Measurements from ENCODE around the gene COL5A1.

Gene COL5A1

DNA sequence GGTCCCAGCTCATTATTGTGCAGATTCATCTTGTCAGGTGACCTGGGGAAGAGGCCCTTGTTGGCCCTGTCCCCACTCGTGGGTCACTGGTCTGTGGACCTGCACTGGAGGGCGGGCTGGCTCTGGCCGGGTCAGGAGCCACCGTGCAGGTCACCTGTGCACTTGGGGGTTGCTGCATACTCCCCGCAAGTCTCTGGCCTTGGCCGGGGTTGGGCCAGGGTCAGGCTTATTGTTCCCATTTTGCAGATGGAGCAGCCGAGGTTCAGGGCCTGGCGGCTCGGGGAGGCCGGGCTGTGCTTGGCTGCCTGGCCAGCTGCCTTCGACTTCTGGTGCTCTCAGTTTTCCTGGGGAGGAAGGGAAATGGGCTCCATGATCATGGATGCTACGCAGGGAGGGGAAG lies 130.7 kb downstream of the COL5A1 start:
- H3K27ac ChIP-seq (replicated peaks) = no peak overlapping the region
- TF ChIP-seq, protein P1, sequence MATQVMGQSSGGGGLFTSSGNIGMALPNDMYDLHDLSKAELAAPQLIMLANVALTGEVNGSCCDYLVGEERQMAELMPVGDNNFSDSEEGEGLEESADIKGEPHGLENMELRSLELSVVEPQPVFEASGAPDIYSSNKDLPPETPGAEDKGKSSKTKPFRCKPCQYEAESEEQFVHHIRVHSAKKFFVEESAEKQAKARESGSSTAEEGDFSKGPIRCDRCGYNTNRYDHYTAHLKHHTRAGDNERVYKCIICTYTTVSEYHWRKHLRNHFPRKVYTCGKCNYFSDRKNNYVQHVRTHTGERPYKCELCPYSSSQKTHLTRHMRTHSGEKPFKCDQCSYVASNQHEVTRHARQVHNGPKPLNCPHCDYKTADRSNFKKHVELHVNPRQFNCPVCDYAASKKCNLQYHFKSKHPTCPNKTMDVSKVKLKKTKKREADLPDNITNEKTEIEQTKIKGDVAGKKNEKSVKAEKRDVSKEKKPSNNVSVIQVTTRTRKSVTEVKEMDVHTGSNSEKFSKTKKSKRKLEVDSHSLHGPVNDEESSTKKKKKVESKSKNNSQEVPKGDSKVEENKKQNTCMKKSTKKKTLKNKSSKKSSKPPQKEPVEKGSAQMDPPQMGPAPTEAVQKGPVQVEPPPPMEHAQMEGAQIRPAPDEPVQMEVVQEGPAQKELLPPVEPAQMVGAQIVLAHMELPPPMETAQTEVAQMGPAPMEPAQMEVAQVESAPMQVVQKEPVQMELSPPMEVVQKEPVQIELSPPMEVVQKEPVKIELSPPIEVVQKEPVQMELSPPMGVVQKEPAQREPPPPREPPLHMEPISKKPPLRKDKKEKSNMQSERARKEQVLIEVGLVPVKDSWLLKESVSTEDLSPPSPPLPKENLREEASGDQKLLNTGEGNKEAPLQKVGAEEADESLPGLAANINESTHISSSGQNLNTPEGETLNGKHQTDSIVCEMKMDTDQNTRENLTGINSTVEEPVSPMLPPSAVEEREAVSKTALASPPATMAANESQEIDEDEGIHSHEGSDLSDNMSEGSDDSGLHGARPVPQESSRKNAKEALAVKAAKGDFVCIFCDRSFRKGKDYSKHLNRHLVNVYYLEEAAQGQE (IDR thresholded peaks at IDR 0.05; ENCODE audit: insufficient replicate concordance, low read depth) = no peak
- no peak for TF ChIP-seq POLR2AphosphoS5 (IDR thresholded peaks at IDR 0.05; ENCODE audit: low read depth)
- no peak for TF ChIP-seq SPI1 (IDR thresholded peaks at IDR 0.05; ENCODE audit: borderline replicate concordance, low read depth)
- no peak for TF ChIP-seq GABPA (IDR thresholded peaks at IDR 0.05; ENCODE audit: low read depth)
- TF ChIP-seq, protein P2, sequence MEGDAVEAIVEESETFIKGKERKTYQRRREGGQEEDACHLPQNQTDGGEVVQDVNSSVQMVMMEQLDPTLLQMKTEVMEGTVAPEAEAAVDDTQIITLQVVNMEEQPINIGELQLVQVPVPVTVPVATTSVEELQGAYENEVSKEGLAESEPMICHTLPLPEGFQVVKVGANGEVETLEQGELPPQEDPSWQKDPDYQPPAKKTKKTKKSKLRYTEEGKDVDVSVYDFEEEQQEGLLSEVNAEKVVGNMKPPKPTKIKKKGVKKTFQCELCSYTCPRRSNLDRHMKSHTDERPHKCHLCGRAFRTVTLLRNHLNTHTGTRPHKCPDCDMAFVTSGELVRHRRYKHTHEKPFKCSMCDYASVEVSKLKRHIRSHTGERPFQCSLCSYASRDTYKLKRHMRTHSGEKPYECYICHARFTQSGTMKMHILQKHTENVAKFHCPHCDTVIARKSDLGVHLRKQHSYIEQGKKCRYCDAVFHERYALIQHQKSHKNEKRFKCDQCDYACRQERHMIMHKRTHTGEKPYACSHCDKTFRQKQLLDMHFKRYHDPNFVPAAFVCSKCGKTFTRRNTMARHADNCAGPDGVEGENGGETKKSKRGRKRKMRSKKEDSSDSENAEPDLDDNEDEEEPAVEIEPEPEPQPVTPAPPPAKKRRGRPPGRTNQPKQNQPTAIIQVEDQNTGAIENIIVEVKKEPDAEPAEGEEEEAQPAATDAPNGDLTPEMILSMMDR (IDR thresholded peaks at IDR 0.05; ENCODE audit: insufficient read depth, low read length) = no peak
- DNase-seq (ENCODE audit: low read depth in 1 of 2, low spot score in 1 of 2) = no peak
- no peaks in the 10 kb centered on the region for H3K27me3 ChIP-seq (ENCODE audit: insufficient read depth, poor library complexity, severe bottlenecking)
- no peak overlapping the region for H3K4me3 ChIP-seq (replicated peaks; ENCODE audit: insufficient read depth, low read length)

DNA sequence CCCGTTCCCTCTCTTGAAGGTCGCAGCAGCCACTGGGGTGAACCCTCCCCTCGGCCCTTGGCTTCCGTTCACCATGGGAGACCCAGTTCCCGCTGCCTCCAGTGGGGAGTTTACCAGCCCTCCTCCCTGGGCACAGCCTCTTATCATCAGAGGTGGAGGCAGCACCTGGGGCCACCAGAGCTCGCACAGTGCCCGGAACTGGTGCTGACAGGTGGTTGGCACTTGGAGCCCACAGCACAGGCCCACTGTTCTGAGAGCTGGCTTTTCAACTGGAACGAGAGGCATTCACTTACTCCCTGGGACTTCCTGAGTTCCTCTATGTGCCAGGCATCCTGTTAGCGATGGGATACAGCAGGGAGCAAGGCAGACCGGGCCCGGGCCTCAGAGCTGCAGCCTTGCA lies 132.2 kb downstream of the COL5A1 start:
- no peaks in the 10 kb centered on the region for H3K27me3 ChIP-seq (ENCODE audit: insufficient read depth, poor library complexity, severe bottlenecking)
- H3K4me3 ChIP-seq (replicated peaks; ENCODE audit: insufficient read depth, low read length) = no peak overlapping the region
- DNase-seq (ENCODE audit: low read depth in 1 of 2, low spot score in 1 of 2) = no peak
- H3K27ac ChIP-seq (replicated peaks) = no peak overlapping the region
- TF ChIP-seq GABPA (IDR thresholded peaks at IDR 0.05; ENCODE audit: low read depth) (no peak), SPI1 (IDR thresholded peaks at IDR 0.05; ENCODE audit: borderline replicate concordance, low read depth) (no peak), POLR2AphosphoS5 (IDR thresholded peaks at IDR 0.05; ENCODE audit: low read depth) (no peak)
- TF ChIP-seq, protein P2 (IDR thresholded peaks at IDR 0.05; ENCODE audit: insufficient read depth, low read length) = no peak
- TF ChIP-seq, protein P1 (IDR thresholded peaks at IDR 0.05; ENCODE audit: insufficient replicate concordance, low read depth) = no peak

DNA sequence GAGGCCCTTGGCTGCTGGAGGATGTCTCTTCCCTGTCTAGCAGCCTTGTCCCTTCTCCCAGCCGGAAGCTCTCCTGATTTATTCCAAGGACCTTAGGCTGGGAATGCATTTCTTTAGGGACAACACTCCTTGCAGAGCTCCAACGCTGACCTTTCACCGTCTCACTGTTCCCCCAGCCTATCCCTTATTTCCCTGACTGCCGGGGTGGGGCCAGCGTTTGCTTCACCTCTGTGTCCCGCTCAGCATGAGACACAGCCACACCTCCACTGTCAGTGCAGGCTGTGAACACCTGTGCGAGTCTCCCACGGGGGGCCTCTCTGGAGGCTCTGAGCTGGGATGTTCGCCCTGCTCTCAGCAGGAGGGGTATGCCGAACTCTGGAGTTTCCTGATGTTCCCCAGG lies 132.8 kb downstream of the COL5A1 start:
- Histone ChIP-seq H3K27ac (replicated peaks) (no peak overlapping the region), H3K4me3 (replicated peaks; ENCODE audit: insufficient read depth, low read length) (no peak overlapping the region), H3K27me3 (ENCODE audit: insufficient read depth, poor library complexity, severe bottlenecking) (no peaks in the 10 kb centered on the region)
- no peak for DNase-seq (ENCODE audit: low read depth in 1 of 2, low spot score in 1 of 2)
- TF ChIP-seq, protein P1 (IDR thresholded peaks at IDR 0.05; ENCODE audit: insufficient replicate concordance, low read depth) = no peak
- TF ChIP-seq SPI1 (IDR thresholded peaks at IDR 0.05; ENCODE audit: borderline replicate concordance, low read depth) (no peak), GABPA (IDR thresholded peaks at IDR 0.05; ENCODE audit: low read depth) (no peak), POLR2AphosphoS5 (IDR thresholded peaks at IDR 0.05; ENCODE audit: low read depth) (no peak)
- TF ChIP-seq, protein P2 (IDR thresholded peaks at IDR 0.05; ENCODE audit: insufficient read depth, low read length) = no peak

Measured in HL-60 (cell line).